ENCODE results near the gene ZCCHC9. TPM values are rescaled to one million over a fixed set of nuclear protein-coding genes. Genes with fewer than 3 reads are reported as not detected.
A peak's percentile ranks its signal among the peaks of the same experiment; 100 is the strongest.
"Not testable (repeated sequence)": the region's sequence is repeated elsewhere in the genome, so short reads cannot be mapped to it uniquely, and the experiment has no call there.

The ZCCHC9 gene, protein sequence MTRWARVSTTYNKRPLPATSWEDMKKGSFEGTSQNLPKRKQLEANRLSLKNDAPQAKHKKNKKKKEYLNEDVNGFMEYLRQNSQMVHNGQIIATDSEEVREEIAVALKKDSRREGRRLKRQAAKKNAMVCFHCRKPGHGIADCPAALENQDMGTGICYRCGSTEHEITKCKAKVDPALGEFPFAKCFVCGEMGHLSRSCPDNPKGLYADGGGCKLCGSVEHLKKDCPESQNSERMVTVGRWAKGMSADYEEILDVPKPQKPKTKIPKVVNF
- polyA plus RNA-seq = 10 to 100 TPM; 21.0 to 26.0 TPM

DNA sequence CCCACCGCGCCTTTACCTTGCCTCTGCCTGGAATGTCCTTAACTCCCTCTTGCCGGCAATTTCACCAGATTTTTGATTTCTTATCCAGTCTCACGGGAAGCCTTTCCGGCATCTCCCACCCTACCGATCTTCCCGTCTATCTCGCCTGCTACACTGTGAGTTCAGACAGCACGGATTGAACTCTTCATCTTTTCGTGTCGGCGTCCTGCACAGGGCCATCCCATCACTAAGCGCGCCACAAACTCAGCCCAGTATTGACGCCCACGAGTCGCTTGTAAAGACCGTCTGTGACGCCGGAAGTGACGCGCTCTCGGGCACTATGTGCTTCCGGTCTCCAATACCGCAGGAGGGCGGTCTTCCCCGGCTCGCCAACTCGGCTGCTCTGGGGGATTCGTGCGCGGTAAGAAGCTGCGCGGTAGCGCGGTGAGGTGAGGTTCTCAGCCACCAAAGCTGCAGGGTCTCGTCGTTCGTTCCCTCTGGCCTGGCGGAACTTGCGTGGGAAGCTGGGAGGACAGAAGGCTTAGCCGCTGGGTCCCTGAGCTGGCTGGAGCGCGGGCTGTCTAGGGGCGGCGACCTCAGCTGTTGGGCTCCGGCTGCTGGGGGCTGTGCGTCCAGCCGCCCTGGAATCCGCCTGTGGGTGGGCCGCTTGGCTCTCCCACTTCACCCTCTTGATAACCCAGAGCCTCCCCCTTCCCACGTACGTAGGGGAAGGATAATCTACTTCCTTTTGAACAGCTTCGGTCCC lies at the start of gene ZCCHC9:
TSS of gene ZCCHC9 (plus strand) at position 317 of the 745 bp plus-strand sequence. CDS start 3,171 bp downstream, outside the sequence.
- Histone ChIP-seq H3K36me3 (ENCODE audit: control insufficient read depth in 2 of 2, insufficient read depth in 2 of 2, low read length in 1 of 2) (no peaks in the 10 kb centered on the region), H3K27ac (ENCODE audit: low read depth in 2 of 2, low read length in 1 of 2) (peak within 1 kb of the TSS; percentile 91 to 92), H3K4me1 (ENCODE audit: control insufficient read depth in 2 of 2, insufficient read depth in 2 of 2, low read length in 1 of 2) (peaks cover 0 to 2% of the 10 kb centered on the region in 2 donors), H3K4me3 (ENCODE audit: low read depth in 1 of 2, low read length in 2 of 2) (peak within 1 kb of the TSS; percentile 94 to 97), H3K9me3 (ENCODE audit: control insufficient read depth in 2 of 2, insufficient read depth in 1 of 2, low read depth in 1 of 2, low read length in 1 of 2) (no peaks in the 10 kb centered on the region), H3K27me3 (ENCODE audit: control insufficient read depth in 1 of 2, insufficient read depth in 2 of 2, low read length in 2 of 2) (no peaks in the 10 kb centered on the region)
- WGBS, 2 donors = 0 to 1% methylated on average over 53 to 54 of the region's 54 CpGs

- no peaks in the 10 kb centered on the region for H3K9me3 ChIP-seq (ENCODE audit: control insufficient read depth in 2 of 2, insufficient read depth in 1 of 2, low read depth in 1 of 2, low read length in 1 of 2)
- H3K27ac ChIP-seq (ENCODE audit: low read depth in 2 of 2, low read length in 1 of 2) = no peak overlapping the region
- WGBS, 2 donors = 74 to 76% methylated on average over 5 of the region's 5 CpGs
- no peaks in the 10 kb centered on the region for H3K27me3 ChIP-seq (ENCODE audit: control insufficient read depth in 1 of 2, insufficient read depth in 2 of 2, low read length in 2 of 2)
- H3K4me1 ChIP-seq (ENCODE audit: control insufficient read depth in 2 of 2, insufficient read depth in 2 of 2, low read length in 1 of 2) = peaks cover 7 to 8% of the 10 kb centered on the region in 2 donors
- peaks cover 1 to 4% of the 10 kb centered on the region in 2 donors for H3K36me3 ChIP-seq (ENCODE audit: control insufficient read depth in 2 of 2, insufficient read depth in 2 of 2, low read length in 1 of 2)
- no peak overlapping the region for H3K4me3 ChIP-seq (ENCODE audit: low read depth in 1 of 2, low read length in 2 of 2)
These were observed 49.5 kb upstream of the ZCCHC9 start for GRCh38 chr5:81251922-81252321.

DNA sequence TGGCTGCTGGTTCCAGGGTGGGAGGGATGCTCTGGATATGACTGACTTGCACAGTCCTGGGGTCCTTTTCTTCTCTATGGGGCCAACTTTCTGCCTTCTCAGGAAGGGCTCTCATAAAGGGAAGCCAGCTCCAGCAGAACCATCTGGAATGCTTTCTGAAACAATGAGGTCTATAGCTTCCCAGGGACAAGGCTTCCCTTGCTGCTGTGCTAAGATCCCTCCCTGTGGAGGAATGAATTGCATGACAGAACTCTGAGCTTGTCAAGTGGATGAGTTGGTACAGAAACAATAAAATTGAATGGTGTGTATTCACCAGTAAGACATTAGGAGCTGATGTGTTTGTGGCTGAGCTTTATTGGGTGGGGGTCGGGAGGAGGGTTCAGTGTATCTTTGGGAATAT lies 48.5 kb upstream of the ZCCHC9 start:
- Histone ChIP-seq H3K4me3 (ENCODE audit: low read depth in 1 of 2, low read length in 2 of 2) (no peak overlapping the region), H3K36me3 (ENCODE audit: control insufficient read depth in 2 of 2, insufficient read depth in 2 of 2, low read length in 1 of 2) (peaks cover 1 to 4% of the 10 kb centered on the region in 2 donors), H3K9me3 (ENCODE audit: control insufficient read depth in 2 of 2, insufficient read depth in 1 of 2, low read depth in 1 of 2, low read length in 1 of 2) (no peaks in the 10 kb centered on the region), H3K27ac (ENCODE audit: low read depth in 2 of 2, low read length in 1 of 2) (no peak overlapping the region), H3K27me3 (ENCODE audit: control insufficient read depth in 1 of 2, insufficient read depth in 2 of 2, low read length in 2 of 2) (no peaks in the 10 kb centered on the region), H3K4me1 (ENCODE audit: control insufficient read depth in 2 of 2, insufficient read depth in 2 of 2, low read length in 1 of 2) (peaks cover 7 to 8% of the 10 kb centered on the region in 2 donors)
- 97 to 100% methylated on average over 1 of the region's 1 CpG for WGBS, 2 donors

- no peaks in the 10 kb centered on the region for H3K27me3 ChIP-seq (ENCODE audit: control insufficient read depth in 1 of 2, insufficient read depth in 2 of 2, low read length in 2 of 2)
- H3K9me3 ChIP-seq (ENCODE audit: control insufficient read depth in 2 of 2, insufficient read depth in 1 of 2, low read depth in 1 of 2, low read length in 1 of 2) = no peaks in the 10 kb centered on the region
- peaks cover 1 to 4% of the 10 kb centered on the region in 2 donors for H3K36me3 ChIP-seq (ENCODE audit: control insufficient read depth in 2 of 2, insufficient read depth in 2 of 2, low read length in 1 of 2)
- peak overlapping the region in 1 of 2 donors; percentile 40 for H3K27ac ChIP-seq (ENCODE audit: low read depth in 2 of 2, low read length in 1 of 2)
- WGBS, 2 donors = 51 to 73% methylated on average over 4 of the region's 4 CpGs
- no peak overlapping the region for H3K4me3 ChIP-seq (ENCODE audit: low read depth in 1 of 2, low read length in 2 of 2)
- peaks cover 7 to 8% of the 10 kb centered on the region in 2 donors for H3K4me1 ChIP-seq (ENCODE audit: control insufficient read depth in 2 of 2, insufficient read depth in 2 of 2, low read length in 1 of 2)
These were observed 47.5 kb upstream of the ZCCHC9 start for GRCh38 chr5:81253875-81254274.

DNA sequence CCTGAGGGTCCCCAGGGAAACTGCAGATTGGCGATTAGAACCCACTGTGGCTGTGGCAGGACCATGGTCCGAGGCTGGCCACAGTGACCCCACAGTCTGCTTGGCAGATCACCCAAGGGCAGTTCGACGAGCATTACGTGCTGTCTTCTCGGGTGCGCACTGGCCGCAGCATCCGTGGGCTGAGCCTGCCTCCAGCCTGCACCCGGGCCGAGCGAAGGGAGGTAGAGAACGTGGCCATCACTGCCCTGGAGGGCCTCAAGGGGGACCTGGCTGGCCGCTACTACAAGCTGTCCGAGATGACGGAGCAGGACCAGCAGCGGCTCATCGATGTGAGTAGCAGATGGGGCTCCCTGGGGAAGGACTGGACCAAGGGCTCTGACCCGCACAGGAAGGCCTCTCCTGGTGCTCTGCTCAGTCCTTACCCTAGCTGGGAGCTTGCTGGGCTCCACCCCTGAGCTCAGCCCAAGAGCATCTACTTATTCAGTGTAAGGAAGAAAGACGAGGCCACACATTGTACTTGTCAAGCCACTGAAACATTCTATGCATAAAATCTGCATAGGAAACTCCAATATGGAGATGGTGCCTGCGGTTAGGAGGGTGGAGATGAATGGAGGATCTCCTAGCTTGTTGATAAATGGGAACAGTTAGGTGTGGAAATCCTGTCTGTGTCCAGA lies 46.4 kb upstream of the ZCCHC9 start:
- WGBS, 2 donors = 95 to 96% methylated on average over 21 of the region's 21 CpGs
- Histone ChIP-seq H3K27ac (ENCODE audit: low read depth in 2 of 2, low read length in 1 of 2) (no peak overlapping the region), H3K27me3 (ENCODE audit: control insufficient read depth in 1 of 2, insufficient read depth in 2 of 2, low read length in 2 of 2) (no peaks in the 10 kb centered on the region), H3K36me3 (ENCODE audit: control insufficient read depth in 2 of 2, insufficient read depth in 2 of 2, low read length in 1 of 2) (peaks cover 1 to 4% of the 10 kb centered on the region in 2 donors), H3K9me3 (ENCODE audit: control insufficient read depth in 2 of 2, insufficient read depth in 1 of 2, low read depth in 1 of 2, low read length in 1 of 2) (no peaks in the 10 kb centered on the region), H3K4me3 (ENCODE audit: low read depth in 1 of 2, low read length in 2 of 2) (no peak overlapping the region), H3K4me1 (ENCODE audit: control insufficient read depth in 2 of 2, insufficient read depth in 2 of 2, low read length in 1 of 2) (peaks cover 7 to 8% of the 10 kb centered on the region in 2 donors)

GRCh38 chr5:81256766-81257165 lies 44.6 kb upstream of the ZCCHC9 start:
- Histone ChIP-seq H3K9me3 (ENCODE audit: control insufficient read depth in 2 of 2, insufficient read depth in 1 of 2, low read depth in 1 of 2, low read length in 1 of 2) (no peaks in the 10 kb centered on the region), H3K27me3 (ENCODE audit: control insufficient read depth in 1 of 2, insufficient read depth in 2 of 2, low read length in 2 of 2) (no peaks in the 10 kb centered on the region), H3K27ac (ENCODE audit: low read depth in 2 of 2, low read length in 1 of 2) (no peak overlapping the region), H3K4me3 (ENCODE audit: low read depth in 1 of 2, low read length in 2 of 2) (no peak overlapping the region), H3K4me1 (ENCODE audit: control insufficient read depth in 2 of 2, insufficient read depth in 2 of 2, low read length in 1 of 2) (peaks cover 7 to 8% of the 10 kb centered on the region in 2 donors), H3K36me3 (ENCODE audit: control insufficient read depth in 2 of 2, insufficient read depth in 2 of 2, low read length in 1 of 2) (peaks cover 1 to 4% of the 10 kb centered on the region in 2 donors)
- WGBS, 2 donors = 56 to 91% methylated on average over 1 of the region's 1 CpG

GRCh38 chr5:81262796-81263195 lies 38.6 kb upstream of the ZCCHC9 start:
- not testable (repeated sequence) for H3K4me1 ChIP-seq (ENCODE audit: control insufficient read depth in 2 of 2, insufficient read depth in 2 of 2, low read length in 1 of 2); H3K36me3 ChIP-seq (ENCODE audit: control insufficient read depth in 2 of 2, insufficient read depth in 2 of 2, low read length in 1 of 2); H3K9me3 ChIP-seq (ENCODE audit: control insufficient read depth in 2 of 2, insufficient read depth in 1 of 2, low read depth in 1 of 2, low read length in 1 of 2); H3K4me3 ChIP-seq (ENCODE audit: low read depth in 1 of 2, low read length in 2 of 2); H3K27me3 ChIP-seq (ENCODE audit: control insufficient read depth in 1 of 2, insufficient read depth in 2 of 2, low read length in 2 of 2); H3K27ac ChIP-seq (ENCODE audit: low read depth in 2 of 2, low read length in 1 of 2)
- 77 to 85% methylated on average over 1 of the region's 1 CpG for whole genome bisulfite sequencing, 2 donors

DNA sequence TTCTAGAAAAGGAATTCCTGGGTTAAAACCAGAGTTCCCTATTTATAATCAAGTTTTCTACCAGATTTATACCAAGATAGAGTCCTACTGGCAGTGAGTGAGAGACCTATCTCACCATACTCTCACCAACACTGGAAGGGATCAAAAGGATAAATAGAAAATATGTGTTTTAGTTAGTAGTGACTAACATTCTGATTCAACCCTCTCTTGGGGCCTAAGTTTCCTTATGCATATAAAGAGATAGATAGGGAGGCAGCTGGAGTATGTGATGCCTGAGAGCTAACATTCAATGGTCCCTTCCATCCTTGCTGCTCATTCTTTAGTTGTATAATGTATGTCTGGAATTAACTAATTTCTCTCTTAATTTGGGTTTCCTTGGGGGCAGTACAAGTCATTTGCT lies 36.3 kb upstream of the ZCCHC9 start:
- Histone ChIP-seq H3K4me3 (ENCODE audit: low read depth in 1 of 2, low read length in 2 of 2) (no peak overlapping the region), H3K4me1 (ENCODE audit: control insufficient read depth in 2 of 2, insufficient read depth in 2 of 2, low read length in 1 of 2) (no peaks in the 10 kb centered on the region), H3K27me3 (ENCODE audit: control insufficient read depth in 1 of 2, insufficient read depth in 2 of 2, low read length in 2 of 2) (no peaks in the 10 kb centered on the region), H3K9me3 (ENCODE audit: control insufficient read depth in 2 of 2, insufficient read depth in 1 of 2, low read depth in 1 of 2, low read length in 1 of 2) (no peaks in the 10 kb centered on the region), H3K27ac (ENCODE audit: low read depth in 2 of 2, low read length in 1 of 2) (no peak overlapping the region), H3K36me3 (ENCODE audit: control insufficient read depth in 2 of 2, insufficient read depth in 2 of 2, low read length in 1 of 2) (no peaks in the 10 kb centered on the region)

GRCh38 chr5:81268521-81269196 lies 32.7 kb upstream of the ZCCHC9 start:
- peaks cover 0 to 3% of the 10 kb centered on the region in 2 donors for H3K9me3 ChIP-seq (ENCODE audit: control insufficient read depth in 2 of 2, insufficient read depth in 1 of 2, low read depth in 1 of 2, low read length in 1 of 2)
- no peaks in the 10 kb centered on the region for H3K27me3 ChIP-seq (ENCODE audit: control insufficient read depth in 1 of 2, insufficient read depth in 2 of 2, low read length in 2 of 2)
- no peak overlapping the region for H3K27ac ChIP-seq (ENCODE audit: low read depth in 2 of 2, low read length in 1 of 2)
- no peaks in the 10 kb centered on the region for H3K4me1 ChIP-seq (ENCODE audit: control insufficient read depth in 2 of 2, insufficient read depth in 2 of 2, low read length in 1 of 2)
- H3K4me3 ChIP-seq (ENCODE audit: low read depth in 1 of 2, low read length in 2 of 2) = no peak overlapping the region
- H3K36me3 ChIP-seq (ENCODE audit: control insufficient read depth in 2 of 2, insufficient read depth in 2 of 2, low read length in 1 of 2) = no peaks in the 10 kb centered on the region
- WGBS, 2 donors = 72 to 77% methylated on average over 3 of the region's 3 CpGs
